Activated T-helper 1 cell treated with anti-CD3 and anti-CD28 coated beads, Interleukin-12 subunit alpha, Interleukin-12 subunit beta, Interleukin-2, Interleukin-4 antibody, amounts not matched to agents 30 ng/mL and 10 ng/mL and 1 ng/mL, durations not matched to agents 14 hours and 24 hours and 36 hours (primary cell): ENCODE results near the gene FGF22. TPM values are rescaled to one million over a fixed set of nuclear protein-coding genes. Genes with fewer than 3 reads are reported as not detected.

ENCODE experiments used
- DNase-seq: peaks from one replicate; pipeline ENCODE4 v3.0.0; 2021; ENCODE audit warnings: low spot score
- H3K27ac Mint-ChIP-seq: one replicate; pipeline ENCODE4 v1.8.0; 2021; ENCODE audit warnings: mild to moderate bottlenecking, mixed read lengths
- H3K27me3 Mint-ChIP-seq: one replicate; pipeline ENCODE4 v1.8.0; 2022; ENCODE audit warnings: mild to moderate bottlenecking, moderate library complexity, mixed read lengths; ENCODE audit not compliant: insufficient read depth
- H3K36me3 Mint-ChIP-seq: one replicate; pipeline ENCODE4 v1.8.0; 2021; ENCODE audit warnings: low read depth, mixed read lengths
- H3K4me1 Mint-ChIP-seq: one replicate; pipeline ENCODE4 v1.8.0; 2021; ENCODE audit warnings: low read depth, mixed read lengths
- H3K4me3 Mint-ChIP-seq: one replicate; pipeline ENCODE4 v1.8.0; 2021; ENCODE audit warnings: mild to moderate bottlenecking, moderate library complexity, mixed read lengths
- H3K9me3 Mint-ChIP-seq: one replicate; pipeline ENCODE4 v1.8.0; 2021; ENCODE audit warnings: mixed read lengths
- intact Hi-C: fragments of 100-400 bp; cut with micrococcal nuclease; formaldehyde crosslinking; loops from one replicate; pipeline ENCODE4 v1.15.1; 2024
- total RNA-seq: library from RNA; stranded (reverse); gene quantifications from 2 replicates; pipeline ENCODE4 v1.2.3, GENCODE V29; 2022

FGF22 gene
- total RNA-seq, 1 donor from 2014 or later = not detected

GRCh38 chr19:632579-633067 is 7.1 kb upstream of the FGF22 start:
- intact Hi-C loops = loop anchor here (1.0 to 5.0 kb wide), 7 partner anchors 21 to 165 kb away; partner anchors contain the start of genes BSG, HCN2, PTBP1 and TPGS1
- peaks cover 15% of the 10 kb centered on the region for H3K36me3 Mint-ChIP-seq
- no peaks in the 10 kb centered on the region for H3K9me3 Mint-ChIP-seq
- H3K4me1 Mint-ChIP-seq = peaks cover 6% of the 10 kb centered on the region
- H3K27me3 Mint-ChIP-seq = no peaks in the 10 kb centered on the region
- H3K4me3 Mint-ChIP-seq = peak overlapping the region; percentile 96
- DNase-seq = no peak
- peak overlapping the region; percentile 95 for H3K27ac Mint-ChIP-seq

GRCh38 chr19:633068-633785 is 6.5 kb upstream of the FGF22 start, which contains the start of gene POLRMT:
Gene POLRMT (minus strand): TSS chr19:633537. CDS start chr19:633512, 25 bp downstream.
- peaks cover 15% of the 10 kb centered on the region for H3K36me3 Mint-ChIP-seq
- H3K27me3 Mint-ChIP-seq = no peaks in the 10 kb centered on the region
- H3K4me1 Mint-ChIP-seq = peaks cover 6% of the 10 kb centered on the region
- H3K9me3 Mint-ChIP-seq = no peaks in the 10 kb centered on the region
- DNase-seq = peak; percentile 96
- intact Hi-C loops = loop anchor here (1.0 to 5.0 kb wide), 7 partner anchors 22 to 164 kb away; partner anchors contain the start of genes BSG, HCN2, PTBP1 and TPGS1
- H3K27ac Mint-ChIP-seq = peak within 1 kb of the TSS; percentile 95
- H3K4me3 Mint-ChIP-seq = peak within 1 kb of the TSS; percentile 96

GRCh38 chr19:633786-634639 is 5.7 kb upstream of the FGF22 start:
- peak overlapping the region; percentile 96 for H3K4me3 Mint-ChIP-seq
- H3K9me3 Mint-ChIP-seq = no peaks in the 10 kb centered on the region
- H3K27ac Mint-ChIP-seq = peak overlapping the region; percentile 83
- peaks cover 6% of the 10 kb centered on the region for H3K4me1 Mint-ChIP-seq
- H3K27me3 Mint-ChIP-seq = peaks cover under 1% of the 10 kb centered on the region
- DNase-seq = no peak
- peaks cover 12% of the 10 kb centered on the region for H3K36me3 Mint-ChIP-seq
- intact Hi-C loops = loop anchor here (1.0 to 5.0 kb wide), 7 partner anchors 23 to 163 kb away; partner anchors contain the start of genes BSG, HCN2, PTBP1 and TPGS1

GRCh38 chr19:634975-635652 is 4.6 kb upstream of the FGF22 start:
- Mint-ChIP-seq H3K27ac (no peak overlapping the region), H3K27me3 (peaks cover 5% of the 10 kb centered on the region), H3K4me3 (no peak overlapping the region), H3K9me3 (no peaks in the 10 kb centered on the region), H3K4me1 (peaks cover 12% of the 10 kb centered on the region), H3K36me3 (peaks cover 7% of the 10 kb centered on the region)
- intact Hi-C loops = loop anchor here (5.0 kb wide), 1 partner anchor 48 kb away; the partner anchor contains the start of gene HCN2
- DNase-seq = no peak

- Mint-ChIP-seq H3K4me3 (peak overlapping the region; percentile 81), H3K36me3 (no peaks in the 10 kb centered on the region), H3K9me3 (no peaks in the 10 kb centered on the region), H3K27ac (no peak overlapping the region), H3K27me3 (peaks cover 5% of the 10 kb centered on the region), H3K4me1 (peaks cover 6% of the 10 kb centered on the region)
- intact Hi-C loops = loop anchor here (1.0 kb wide), 1 partner anchor 22 kb away; no protein-coding TSS in a partner anchor
- no peak for DNase-seq
Observed at GRCh38 chr19:638906-639252, 800 bp upstream of the FGF22 start.

- Mint-ChIP-seq H3K4me1 (peaks cover 6% of the 10 kb centered on the region), H3K4me3 (no peak overlapping the region), H3K27me3 (peaks cover 5% of the 10 kb centered on the region), H3K36me3 (no peaks in the 10 kb centered on the region), H3K9me3 (no peaks in the 10 kb centered on the region), H3K27ac (no peak overlapping the region)
- no peak for DNase-seq
- intact Hi-C loops = no loop called here
Observed at GRCh38 chr19:640161-640558, 481 bp downstream of the FGF22 start.

- H3K4me3 Mint-ChIP-seq = peak overlapping the region; percentile 19
- intact Hi-C loops = no loop called here
- peaks cover 5% of the 10 kb centered on the region for H3K27me3 Mint-ChIP-seq
Observed at GRCh38 chr19:640606-641189, 1.0 kb downstream of the FGF22 start.

GRCh38 chr19:641702-642101 is 2.0 kb downstream of the FGF22 start:
- no peak for DNase-seq
- Mint-ChIP-seq H3K27me3 (peaks cover 5% of the 10 kb centered on the region), H3K27ac (no peak overlapping the region), H3K4me1 (peaks cover 6% of the 10 kb centered on the region), H3K36me3 (no peaks in the 10 kb centered on the region), H3K4me3 (no peak overlapping the region), H3K9me3 (no peaks in the 10 kb centered on the region)
- intact Hi-C loops = no loop called here

More at GRCh38 chr19:640606-641189, 1.0 kb downstream of the FGF22 start:
- peaks cover 6% of the 10 kb centered on the region for H3K4me1 Mint-ChIP-seq
- DNase-seq = no peak
- H3K36me3 Mint-ChIP-seq = no peaks in the 10 kb centered on the region
- no peaks in the 10 kb centered on the region for H3K9me3 Mint-ChIP-seq
- H3K27ac Mint-ChIP-seq = no peak overlapping the region

GRCh38 chr19:642767-643727 is 3.4 kb downstream of the FGF22 start:
- intact Hi-C loops = no loop called here
- DNase-seq = no peak
- H3K36me3 Mint-ChIP-seq = peaks cover 2% of the 10 kb centered on the region
- no peaks in the 10 kb centered on the region for H3K9me3 Mint-ChIP-seq
- peaks cover 6% of the 10 kb centered on the region for H3K4me1 Mint-ChIP-seq
- no peak overlapping the region for H3K4me3 Mint-ChIP-seq
- H3K27ac Mint-ChIP-seq = no peak overlapping the region
- peaks cover 5% of the 10 kb centered on the region for H3K27me3 Mint-ChIP-seq

GRCh38 chr19:643736-644135 is 4.1 kb downstream of the FGF22 start:
- H3K4me3 Mint-ChIP-seq = no peak overlapping the region
- intact Hi-C loops = no loop called here
- peaks cover 5% of the 10 kb centered on the region for H3K36me3 Mint-ChIP-seq
- peaks cover 5% of the 10 kb centered on the region for H3K27me3 Mint-ChIP-seq
- DNase-seq = no peak
- H3K9me3 Mint-ChIP-seq = no peaks in the 10 kb centered on the region
- H3K27ac Mint-ChIP-seq = no peak overlapping the region
- peaks cover 6% of the 10 kb centered on the region for H3K4me1 Mint-ChIP-seq

- no peak for DNase-seq
- H3K9me3 Mint-ChIP-seq = no peaks in the 10 kb centered on the region
- no peak overlapping the region for H3K4me3 Mint-ChIP-seq
- H3K4me1 Mint-ChIP-seq = peaks cover 2% of the 10 kb centered on the region
- peaks cover 1% of the 10 kb centered on the region for H3K27me3 Mint-ChIP-seq
- no peak overlapping the region for H3K27ac Mint-ChIP-seq
- intact Hi-C loops = no loop called here
- peaks cover 5% of the 10 kb centered on the region for H3K36me3 Mint-ChIP-seq
Observed at GRCh38 chr19:644363-644762, 4.7 kb downstream of the FGF22 start.
